Measurements from ENCODE around the gene SMPD3. TPM values are rescaled to one million over a fixed set of nuclear protein-coding genes. Genes with fewer than 3 reads are reported as not detected.
"Not testable (repeated sequence)": the region's sequence is repeated elsewhere in the genome, so short reads cannot be mapped to it uniquely, and the experiment has no call there.

The SMPD3 gene
- total RNA-seq: 1 to 10 TPM; 4.1 to 4.6 TPM

- no peak within 1 kb of the TSS for H3K27ac Mint-ChIP-seq
- POLR2A ChIA-PET: no interaction called here
These were observed at the start of gene SMPD3 for GRCh38 chr16:68448360-68448970. SMPD3 (minus strand) TSS chr16:68448508; CDS start chr16:68372181, 76,327 bp downstream.

GRCh38 chr16:68496689-68497088, 48.4 kb upstream of the SMPD3 start:
- POLR2A ChIA-PET: no interaction called here
- CTCF ChIA-PET: interaction anchor here (1.0 kb wide), 1 partner anchor 78 kb away, joined by 3 read pairs; no protein-coding TSS in a partner anchor

More at GRCh38 chr16:68448360-68448970, at the start of gene SMPD3:
- no peaks in the 10 kb centered on the region for H3K9me3 Mint-ChIP-seq
- H3K4me1 Mint-ChIP-seq: peaks cover 16% of the 10 kb centered on the region
- no peaks in the 10 kb centered on the region for H3K36me3 Mint-ChIP-seq (ENCODE audit: low read depth)
- DNase-seq: peak; percentile 100
- CTCF ChIA-PET: interaction anchor here (0.8 kb wide), 1 partner anchor 9 kb away, joined by 4 read pairs; no protein-coding TSS in a partner anchor
- peaks cover 36% of the 10 kb centered on the region for H3K27me3 Mint-ChIP-seq
- H3K4me3 Mint-ChIP-seq: peak within 1 kb of the TSS; percentile 66

GRCh38 chr16:68494261-68494660, 46.0 kb upstream of the SMPD3 start:
- DNase-seq; H3K4me3 Mint-ChIP-seq; H3K27ac Mint-ChIP-seq; H3K9me3 Mint-ChIP-seq; H3K36me3 Mint-ChIP-seq (ENCODE audit: low read depth); H3K27me3 Mint-ChIP-seq; POLR2A ChIA-PET; H3K4me1 Mint-ChIP-seq: not testable (repeated sequence)
- CTCF ChIA-PET: interaction anchor here (0.8 to 1.5 kb wide), 4 partner anchors 16 to 88 kb away, joined by 3 to 4 read pairs (median 3); no protein-coding TSS in a partner anchor

More at GRCh38 chr16:68496689-68497088, 48.4 kb upstream of the SMPD3 start:
- Mint-ChIP-seq H3K4me3 (no peak overlapping the region), H3K9me3 (no peaks in the 10 kb centered on the region), H3K4me1 (no peaks in the 10 kb centered on the region), H3K36me3 (ENCODE audit: low read depth) (no peaks in the 10 kb centered on the region), H3K27me3 (peaks cover 2% of the 10 kb centered on the region), H3K27ac (no peak overlapping the region)
- DNase-seq: no peak

GRCh38 chr16:68493412-68494070, 45.2 kb upstream of the SMPD3 start:
- CTCF ChIA-PET: interaction anchor here (0.5 to 1.5 kb wide), 5 partner anchors 17 to 887 kb away, joined by 3 to 4 read pairs (median 3); no protein-coding TSS in a partner anchor
- Mint-ChIP-seq H3K9me3 (no peaks in the 10 kb centered on the region), H3K27me3 (peaks cover 3% of the 10 kb centered on the region), H3K36me3 (ENCODE audit: low read depth) (no peaks in the 10 kb centered on the region), H3K4me1 (no peaks in the 10 kb centered on the region), H3K27ac (peak overlapping the region; percentile 73), H3K4me3 (no peak overlapping the region)
- POLR2A ChIA-PET: no interaction called here
- no peak for DNase-seq

- ChIA-PET POLR2A (no interaction called here), CTCF (interaction anchor here (0.5 to 1.5 kb wide), 4 partner anchors 18 to 888 kb away, joined by 3 to 4 read pairs (median 3); no protein-coding TSS in a partner anchor)
- H3K4me1 Mint-ChIP-seq: no peaks in the 10 kb centered on the region
- H3K9me3 Mint-ChIP-seq: no peaks in the 10 kb centered on the region
- H3K27ac Mint-ChIP-seq: peak overlapping the region; percentile 73
- H3K27me3 Mint-ChIP-seq: peaks cover 4% of the 10 kb centered on the region
- H3K4me3 Mint-ChIP-seq: no peak overlapping the region
- no peaks in the 10 kb centered on the region for H3K36me3 Mint-ChIP-seq (ENCODE audit: low read depth)
- no peak for DNase-seq
These were observed 44.5 kb upstream of the SMPD3 start for GRCh38 chr16:68492543-68493411.

GRCh38 chr16:68492151-68492542, 43.8 kb upstream of the SMPD3 start:
- no peaks in the 10 kb centered on the region for H3K9me3 Mint-ChIP-seq
- ChIA-PET CTCF (no interaction called here), POLR2A (no interaction called here)
- H3K4me1 Mint-ChIP-seq: no peaks in the 10 kb centered on the region
- H3K36me3 Mint-ChIP-seq (ENCODE audit: low read depth): no peaks in the 10 kb centered on the region
- H3K27me3 Mint-ChIP-seq: peaks cover 4% of the 10 kb centered on the region
- no peak overlapping the region for H3K27ac Mint-ChIP-seq
- DNase-seq: no peak
- no peak overlapping the region for H3K4me3 Mint-ChIP-seq

- POLR2A ChIA-PET: no interaction called here
- CTCF ChIA-PET: no interaction called here
- H3K4me1 Mint-ChIP-seq: no peaks in the 10 kb centered on the region
- H3K36me3 Mint-ChIP-seq (ENCODE audit: low read depth): no peaks in the 10 kb centered on the region
- H3K27me3 Mint-ChIP-seq: peaks cover 7% of the 10 kb centered on the region
- DNase-seq: no peak
- no peaks in the 10 kb centered on the region for H3K9me3 Mint-ChIP-seq
- no peak overlapping the region for H3K4me3 Mint-ChIP-seq
- no peak overlapping the region for H3K27ac Mint-ChIP-seq
These were observed 43.3 kb upstream of the SMPD3 start for GRCh38 chr16:68491576-68491950.

- Mint-ChIP-seq H3K27me3 (peaks cover 6% of the 10 kb centered on the region), H3K27ac (no peak overlapping the region), H3K9me3 (no peaks in the 10 kb centered on the region), H3K4me1 (no peaks in the 10 kb centered on the region), H3K36me3 (ENCODE audit: low read depth) (no peaks in the 10 kb centered on the region), H3K4me3 (no peak overlapping the region)
- POLR2A ChIA-PET: no interaction called here
- DNase-seq: no peak
- CTCF ChIA-PET: interaction anchor here (0.6 kb wide), 1 partner anchor 762 kb away, joined by 5 read pairs; no protein-coding TSS in a partner anchor
These were observed 42.7 kb upstream of the SMPD3 start for GRCh38 chr16:68490829-68491575.

GRCh38 chr16:68490358-68490757, 42.0 kb upstream of the SMPD3 start:
- DNase-seq: no peak
- no peaks in the 10 kb centered on the region for H3K4me1 Mint-ChIP-seq
- H3K4me3 Mint-ChIP-seq: no peak overlapping the region
- CTCF ChIA-PET: interaction anchor here (0.6 kb wide), 1 partner anchor 762 kb away, joined by 5 read pairs; no protein-coding TSS in a partner anchor
- POLR2A ChIA-PET: no interaction called here
- peaks cover 6% of the 10 kb centered on the region for H3K27me3 Mint-ChIP-seq
- H3K9me3 Mint-ChIP-seq: no peaks in the 10 kb centered on the region
- H3K36me3 Mint-ChIP-seq (ENCODE audit: low read depth): no peaks in the 10 kb centered on the region
- H3K27ac Mint-ChIP-seq: no peak overlapping the region

GRCh38 chr16:68488554-68488953, 40.2 kb upstream of the SMPD3 start:
- POLR2A ChIA-PET: interaction anchor here (0.5 kb wide), 1 partner anchor 107 kb away, joined by 3 read pairs; no protein-coding TSS in a partner anchor
- CTCF ChIA-PET: interaction anchor here (1.2 to 2.3 kb wide), 2 partner anchors 32 to 115 kb away, joined by 3 to 6 read pairs; no protein-coding TSS in a partner anchor

GRCh38 chr16:68487669-68488068, 39.4 kb upstream of the SMPD3 start:
- no peak overlapping the region for H3K4me3 Mint-ChIP-seq
- no peak for DNase-seq
- ChIA-PET CTCF (interaction anchor here (0.8 to 2.3 kb wide), 3 partner anchors 22 to 114 kb away, joined by 3 to 6 read pairs (median 3); no protein-coding TSS in a partner anchor), POLR2A (no interaction called here)
- H3K36me3 Mint-ChIP-seq (ENCODE audit: low read depth): no peaks in the 10 kb centered on the region
- H3K27me3 Mint-ChIP-seq: peaks cover 6% of the 10 kb centered on the region
- H3K4me1 Mint-ChIP-seq: no peaks in the 10 kb centered on the region
- H3K9me3 Mint-ChIP-seq: no peaks in the 10 kb centered on the region
- H3K27ac Mint-ChIP-seq: no peak overlapping the region

More at GRCh38 chr16:68488554-68488953, 40.2 kb upstream of the SMPD3 start:
- H3K4me3 Mint-ChIP-seq: no peak overlapping the region
- no peaks in the 10 kb centered on the region for H3K9me3 Mint-ChIP-seq
- H3K27me3 Mint-ChIP-seq: peaks cover 6% of the 10 kb centered on the region
- H3K36me3 Mint-ChIP-seq (ENCODE audit: low read depth): no peaks in the 10 kb centered on the region
- no peak overlapping the region for H3K27ac Mint-ChIP-seq
- H3K4me1 Mint-ChIP-seq: no peaks in the 10 kb centered on the region
- DNase-seq: no peak

- H3K27me3 Mint-ChIP-seq: peaks cover 6% of the 10 kb centered on the region
- H3K36me3 Mint-ChIP-seq (ENCODE audit: low read depth): no peaks in the 10 kb centered on the region
- ChIA-PET CTCF (interaction anchor here (0.8 to 2.3 kb wide), 3 partner anchors 23 to 113 kb away, joined by 3 to 6 read pairs (median 3); no protein-coding TSS in a partner anchor), POLR2A (no interaction called here)
- DNase-seq: no peak
- H3K27ac Mint-ChIP-seq: no peak overlapping the region
- H3K4me1 Mint-ChIP-seq: no peaks in the 10 kb centered on the region
- H3K4me3 Mint-ChIP-seq: no peak overlapping the region
- no peaks in the 10 kb centered on the region for H3K9me3 Mint-ChIP-seq
These were observed 38.9 kb upstream of the SMPD3 start for GRCh38 chr16:68487203-68487514.
